Measurements from ENCODE around the gene RBMS2.
A peak's percentile ranks its signal among the peaks of the same experiment; 100 is the strongest.

RBMS2 gene

DNA sequence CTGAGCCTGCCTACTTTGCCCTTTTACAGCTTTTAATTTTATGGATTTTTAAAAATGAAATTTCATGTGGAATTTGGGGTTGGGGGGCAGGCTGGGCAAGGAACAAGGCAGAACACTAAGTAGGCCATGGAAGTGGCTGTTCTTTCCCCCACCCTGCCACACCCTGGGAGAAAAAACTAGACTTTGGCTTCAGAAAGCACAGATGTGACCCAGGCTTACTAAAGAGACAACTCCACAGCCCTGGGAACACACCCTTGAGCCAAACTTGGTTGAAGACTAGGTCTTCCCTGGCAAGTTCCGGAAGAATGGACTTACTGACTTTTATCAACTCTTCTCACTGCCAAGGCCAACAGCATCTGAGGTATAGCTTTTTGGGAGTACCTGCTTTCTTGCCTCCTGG lies 68.2 kb downstream of the RBMS2 start:
- no peak for DNase-seq

GRCh38 chr12:56590237-56590830 lies 68.7 kb downstream of the RBMS2 start:
- no peak for DNase-seq

DNA sequence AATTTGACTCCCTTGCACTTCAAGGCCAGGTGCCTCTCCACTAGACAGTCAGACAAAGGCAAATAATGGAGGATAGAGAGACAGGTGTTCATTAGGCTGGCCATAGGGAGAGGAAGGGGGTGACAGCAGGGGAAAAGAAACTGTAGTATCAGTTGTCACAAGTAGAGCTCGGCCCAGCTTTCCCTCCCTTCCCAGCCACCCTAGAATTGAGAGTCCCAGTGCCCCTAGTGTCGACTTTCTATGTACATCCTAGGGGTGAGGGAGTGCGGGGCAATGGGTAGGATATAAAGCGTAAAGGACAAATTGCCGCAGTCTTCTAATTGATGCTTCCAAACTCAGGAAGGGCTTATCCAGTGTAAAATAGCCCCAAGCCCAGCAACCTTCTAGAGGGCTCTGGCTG lies 69.5 kb downstream of the RBMS2 start:
- DNase-seq = no peak

- DNase-seq = no peak
Measured at GRCh38 chr12:56591961-56592360, 70.3 kb downstream of the RBMS2 start.

- DNase-seq = peak; percentile 60
Measured at GRCh38 chr12:56593909-56594621, 72.4 kb downstream of the RBMS2 start.

GRCh38 chr12:56596815-56597214 lies 75.2 kb downstream of the RBMS2 start:
- DNase-seq = no peak

DNA sequence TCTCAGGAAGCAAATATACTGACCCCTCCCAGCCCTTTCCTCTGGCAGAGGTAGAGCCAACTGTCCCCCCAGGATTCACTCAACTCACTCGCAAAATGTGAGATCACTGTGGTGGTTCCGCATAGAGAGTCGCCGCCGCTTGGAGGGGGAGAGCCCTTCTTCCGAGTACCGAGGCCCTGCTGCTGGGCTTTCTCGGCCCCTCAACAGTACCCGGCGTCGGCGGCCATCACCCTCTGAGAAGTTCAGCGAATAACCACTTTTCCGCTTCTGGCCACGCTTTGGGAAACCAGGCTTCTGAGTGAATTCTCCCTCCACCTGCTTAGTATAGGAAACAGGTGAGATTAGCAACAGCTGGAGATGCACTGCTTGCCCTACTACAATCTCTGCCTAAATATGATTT lies 77.4 kb downstream of the RBMS2 start:
- no peak for DNase-seq

GRCh38 chr12:56599797-56600196 lies 78.2 kb downstream of the RBMS2 start:
- DNase-seq = no peak

DNA sequence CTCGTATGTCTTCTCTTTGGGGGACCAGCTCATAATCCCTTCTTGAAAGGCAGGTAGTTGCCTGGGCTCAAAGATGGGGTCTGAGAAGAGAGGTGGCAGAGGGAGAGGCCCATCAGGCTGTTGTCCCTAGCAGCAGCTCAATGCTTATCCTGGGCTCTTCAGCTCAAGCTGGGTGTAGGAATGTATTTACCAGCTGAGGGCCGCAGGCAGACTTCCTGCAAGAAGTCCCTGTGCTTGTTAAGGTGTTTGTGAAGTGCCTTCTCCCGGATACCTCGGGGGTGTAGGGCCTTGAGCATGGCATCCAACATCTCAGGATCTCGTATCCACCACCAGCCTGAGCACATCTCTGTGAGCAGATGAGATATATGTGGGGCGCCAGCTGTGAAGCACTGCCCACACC lies 79.1 kb downstream of the RBMS2 start:
- DNase-seq = no peak

DNA sequence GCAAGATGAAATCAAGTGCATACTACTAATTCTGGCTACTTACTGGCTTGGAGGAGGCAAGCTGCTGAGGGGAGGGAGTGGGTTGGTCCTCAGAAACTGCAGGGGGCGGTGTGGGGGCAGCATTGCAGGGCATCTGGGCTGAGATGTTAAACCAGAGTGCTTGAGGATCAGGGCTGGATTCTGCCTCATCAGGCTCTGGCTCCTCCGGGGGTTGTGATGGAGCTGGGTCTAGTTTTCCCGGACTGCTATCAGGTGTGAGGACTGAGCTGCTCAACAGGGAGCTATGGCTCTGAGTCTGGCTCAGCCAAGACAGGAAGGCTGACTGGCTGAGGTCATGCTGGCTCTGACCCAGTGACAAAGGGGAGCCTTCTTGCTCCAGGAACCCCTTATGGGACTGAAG lies 79.9 kb downstream of the RBMS2 start:
- peak; percentile 70 for DNase-seq

- DNase-seq = no peak
Measured at GRCh38 chr12:56602239-56602638, 80.6 kb downstream of the RBMS2 start.

- DNase-seq = no peak
Measured at GRCh38 chr12:56604355-56604754, 82.7 kb downstream of the RBMS2 start.

DNA sequence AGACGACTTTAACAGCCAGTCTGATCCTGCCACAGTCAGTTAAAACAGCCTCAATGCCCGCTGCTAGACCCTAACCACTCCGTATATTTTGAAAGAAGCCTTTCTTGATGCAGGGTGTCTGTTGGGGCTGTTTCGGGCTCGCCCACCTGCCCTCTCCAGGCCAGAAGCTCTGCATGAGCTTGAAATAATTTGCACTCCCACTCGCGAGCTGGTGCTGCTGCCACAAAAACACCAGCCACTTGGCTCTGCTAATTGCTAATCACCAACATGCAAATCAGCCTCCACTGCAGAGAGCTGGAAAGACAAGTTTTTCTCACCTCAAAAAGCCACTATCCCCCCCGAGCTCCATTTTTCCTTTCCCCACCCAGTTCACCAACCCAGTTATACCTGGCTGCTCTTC lies 93.0 kb downstream of the RBMS2 start:
- DNase-seq = no peak

DNA sequence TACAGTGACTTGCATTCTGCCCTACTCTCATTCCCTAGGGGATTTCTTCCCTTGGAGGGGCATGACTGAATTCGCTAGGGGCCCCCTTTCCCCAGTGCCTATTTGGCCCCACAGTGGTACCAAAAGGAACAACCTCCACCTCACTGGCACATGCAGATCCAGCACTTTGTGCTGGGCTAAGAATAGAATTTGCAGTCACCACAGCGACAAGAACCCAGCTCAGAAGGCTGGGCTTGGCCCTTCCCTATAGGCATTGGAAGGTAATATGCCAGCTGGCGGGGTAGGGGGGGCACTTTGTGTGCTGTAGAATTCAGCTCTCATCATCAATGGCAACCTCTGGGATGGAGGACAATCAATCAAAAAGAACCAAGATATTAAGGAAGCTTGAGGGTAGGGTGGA lies 94.6 kb downstream of the RBMS2 start:
- no peak for DNase-seq

- no peak for DNase-seq
Measured at GRCh38 chr12:56616925-56617324, 95.3 kb downstream of the RBMS2 start.

DNA sequence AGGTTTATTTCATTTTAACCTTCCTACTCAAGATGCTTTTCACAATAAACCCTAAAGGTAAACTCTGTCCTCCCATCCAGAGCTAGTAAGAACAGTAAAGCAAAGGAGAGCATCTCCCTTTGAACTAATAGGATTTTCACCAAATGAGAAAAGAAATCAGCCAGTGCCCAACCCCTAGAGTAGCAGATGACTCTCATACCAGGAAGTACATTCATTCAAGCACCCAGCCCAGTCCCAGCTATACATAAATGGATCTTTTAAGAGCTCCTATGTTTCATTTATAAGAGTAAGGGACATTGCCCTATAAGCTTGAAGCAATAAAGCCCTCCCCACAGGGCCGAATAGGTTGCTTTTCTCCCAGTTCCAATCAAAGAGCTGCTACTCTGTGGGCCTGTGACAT lies 100.9 kb downstream of the RBMS2 start:
- DNase-seq = no peak

DNA sequence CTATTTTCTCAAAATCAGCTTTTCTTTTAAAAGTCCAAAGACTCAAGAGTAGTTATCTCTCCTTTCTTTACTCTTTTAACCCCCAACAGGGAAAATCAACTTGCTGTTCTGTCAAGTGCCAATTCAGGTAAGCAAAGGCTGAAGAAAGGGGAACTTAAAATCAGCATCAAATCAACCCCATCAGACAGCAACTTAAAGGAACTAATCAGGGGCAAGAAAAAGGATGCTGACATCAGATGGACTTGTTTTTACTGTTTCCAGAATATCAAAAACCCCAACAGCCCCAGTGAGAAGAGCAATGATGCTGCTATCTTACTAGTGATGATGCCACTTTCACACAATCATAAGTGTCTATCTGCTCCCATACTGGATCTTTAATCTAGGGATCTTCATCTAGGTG lies 105.1 kb downstream of the RBMS2 start:
- no peak for DNase-seq

- DNase-seq = peak; percentile 52
Measured at GRCh38 chr12:56628671-56629458, 107.2 kb downstream of the RBMS2 start.

DNA sequence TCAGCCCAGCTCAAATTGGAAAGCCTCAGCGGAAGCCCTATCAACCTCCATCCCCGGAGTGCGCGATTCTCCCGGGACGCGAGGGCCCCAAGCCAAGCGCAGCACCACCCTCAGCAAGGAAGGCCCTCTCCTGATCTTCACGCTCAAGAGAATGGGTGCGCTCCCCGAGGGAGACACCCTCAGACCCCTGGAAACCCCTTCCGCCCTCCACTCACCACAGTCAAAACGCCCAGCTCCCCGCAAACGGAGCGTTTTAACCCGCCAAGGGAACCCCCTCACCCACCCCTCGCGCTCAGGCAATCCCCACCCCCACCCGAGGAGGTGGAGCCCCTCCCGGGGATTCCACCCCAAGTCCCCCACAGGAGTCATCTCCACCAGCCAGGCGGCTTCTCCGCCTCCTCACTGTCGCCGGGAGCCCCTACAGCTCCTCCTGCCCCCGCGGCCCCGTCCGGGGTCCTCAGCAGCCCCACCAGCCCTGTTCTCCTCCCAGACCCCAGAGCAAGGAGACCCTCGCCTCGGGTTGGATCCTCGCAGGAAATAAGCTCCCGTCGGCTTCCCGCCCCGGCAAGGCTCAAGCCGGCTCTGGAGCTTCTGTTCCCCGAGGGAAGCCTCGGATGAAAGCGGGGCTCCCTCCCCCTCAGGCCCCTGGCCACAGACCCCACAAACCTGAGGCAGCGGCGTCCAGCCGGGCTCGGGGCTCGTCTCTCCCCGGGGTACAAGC lies 108.0 kb downstream of the RBMS2 start:
- DNase-seq = peak; percentile 51

- DNase-seq = peak; percentile 95
Measured at GRCh38 chr12:56630180-56630632, 108.6 kb downstream of the RBMS2 start, which contains the start of gene BAZ2A. TSS of gene BAZ2A (minus strand) at chr12:56630326. CDS start at chr12:56617530, 12,796 bp downstream.

GRCh38 chr12:56631790-56632700 lies 110.4 kb downstream of the RBMS2 start:
- DNase-seq = peak; percentile 80

All from 8988T (cell line).